ENCODE data around the gene TERB1.
A peak's percentile ranks its signal among the peaks of the same experiment; 100 is the strongest.
"Not testable (repeated sequence)": the region's sequence is repeated elsewhere in the genome, so short reads cannot be mapped to it uniquely, and the experiment has no call there.

TERB1 gene

DNA sequence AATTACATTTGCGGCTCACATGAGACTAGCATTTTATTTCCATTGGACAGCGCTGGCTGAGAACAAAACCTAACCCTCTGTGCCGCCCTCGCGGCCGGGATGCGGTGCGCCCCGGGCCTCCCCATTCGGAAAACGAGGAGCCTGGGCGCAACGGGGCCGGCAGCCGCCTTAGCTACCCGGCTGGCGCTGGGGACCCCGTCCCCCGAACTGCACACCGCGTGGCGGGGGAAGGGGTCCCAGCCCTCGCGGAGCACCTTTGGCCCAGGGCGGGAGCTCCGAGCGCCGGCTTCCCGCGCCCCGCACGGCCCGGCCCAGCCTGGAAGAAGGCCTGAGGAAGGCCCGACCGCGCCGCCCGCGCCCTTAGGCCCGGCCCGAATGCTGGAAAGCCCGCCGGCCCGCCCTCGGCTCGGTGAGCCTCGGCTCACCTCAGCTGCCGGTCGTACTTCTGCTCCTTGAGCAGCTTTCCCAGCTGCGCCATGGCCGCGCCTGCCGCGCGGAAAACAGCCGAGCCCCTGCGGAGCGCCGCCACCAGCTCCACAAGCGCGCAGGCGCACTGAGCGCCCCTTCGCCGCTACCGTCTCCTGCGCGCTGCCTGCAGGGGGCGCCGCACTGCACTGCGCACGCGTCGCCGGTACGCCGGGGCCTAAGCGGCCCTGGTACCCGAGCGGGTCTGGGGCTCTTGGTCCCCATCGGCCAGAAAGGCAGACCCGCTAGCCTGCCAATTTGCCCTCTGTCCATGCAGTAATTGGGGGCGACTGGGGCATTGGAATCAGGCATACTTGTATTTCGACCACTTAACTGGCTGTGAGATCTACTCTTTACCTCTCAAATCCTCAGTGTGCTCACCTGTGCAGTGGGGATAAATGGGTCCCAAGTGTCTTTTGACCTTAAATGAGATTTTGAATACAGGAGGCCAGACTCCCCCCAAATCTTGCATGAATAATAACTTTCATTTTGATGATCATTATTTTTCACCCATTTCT, 29.3 kb upstream of the TERB1 start, which contains the start of gene NAE1:
Gene NAE1, minus strand, starts transcription at position 555 of the 983 bp plus-strand sequence. Its CDS starts 77 bp downstream, at position 478.
- DNase-seq (ENCODE audit: low read depth, low spot score): peak; percentile 73

DNA sequence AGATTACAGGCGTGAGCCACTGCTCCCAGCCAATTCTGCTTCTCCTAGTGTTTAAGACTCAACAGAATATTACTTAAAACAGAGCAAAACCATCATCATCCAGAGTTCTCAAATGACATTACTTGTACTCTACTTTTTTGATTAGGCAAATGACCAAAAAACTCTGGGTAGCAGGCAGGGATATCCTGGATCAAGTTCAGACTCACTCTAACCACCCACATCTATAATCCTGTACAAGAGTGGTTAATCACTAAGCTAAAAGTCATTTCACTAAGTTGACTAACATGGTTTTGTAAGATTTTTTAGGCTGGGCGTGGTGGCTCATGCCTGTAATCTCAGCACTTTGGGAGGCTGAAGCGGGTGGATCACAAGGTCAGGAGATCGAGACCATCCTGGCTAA, 22.6 kb upstream of the TERB1 start:
- no peak for DNase-seq (ENCODE audit: low read depth, low spot score)

- no peak for DNase-seq (ENCODE audit: low read depth, low spot score)
Measured at GRCh38 chr16:66814734-66815133, 13.3 kb upstream of the TERB1 start.

- no peak for DNase-seq (ENCODE audit: low read depth, low spot score)
Measured at GRCh38 chr16:66811043-66811442, 9.7 kb upstream of the TERB1 start.

DNA sequence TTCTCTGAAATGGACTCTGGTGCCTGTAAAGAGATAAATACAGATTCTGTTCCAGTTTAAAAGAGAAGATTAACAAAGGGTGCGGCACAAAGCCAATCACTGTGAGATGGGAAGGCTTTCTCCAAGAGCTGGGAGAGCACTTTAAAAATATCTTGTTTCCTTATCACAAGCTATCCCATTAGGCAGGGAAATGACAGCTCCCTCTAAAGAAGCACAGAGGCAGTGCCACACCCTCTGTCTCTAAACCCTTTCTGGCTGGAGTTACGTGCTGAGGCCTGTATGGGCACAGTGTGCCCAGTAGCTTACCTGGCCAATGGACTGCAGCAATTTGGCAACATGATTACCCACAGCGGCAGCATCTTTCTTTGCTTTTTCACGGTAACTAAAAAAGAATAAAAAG, 9.0 kb upstream of the TERB1 start:
- DNase-seq (ENCODE audit: low read depth, low spot score): no peak

DNA sequence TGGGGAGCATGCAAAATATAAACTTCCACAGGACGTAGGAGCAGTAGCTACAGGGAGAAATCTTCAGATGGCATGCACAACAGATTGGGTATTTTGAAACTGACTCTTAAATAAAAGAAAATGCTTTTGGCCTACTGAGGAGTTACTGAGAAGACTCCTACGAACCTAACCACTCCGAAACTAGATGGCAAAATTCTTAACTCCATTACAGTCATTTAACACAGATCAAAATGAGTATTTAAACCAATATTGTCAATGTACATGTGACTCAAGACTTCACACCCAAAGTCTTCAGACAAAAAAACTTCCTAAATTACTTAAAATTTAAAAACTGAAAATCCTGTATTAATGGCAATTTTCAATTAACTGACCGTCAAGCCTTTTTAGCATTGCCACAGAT, 8.4 kb upstream of the TERB1 start:
- DNase-seq (ENCODE audit: low read depth, low spot score): no peak

GRCh38 chr16:66802159-66802558, 775 bp upstream of the TERB1 start:
- no peak for DNase-seq (ENCODE audit: low read depth, low spot score)

DNA sequence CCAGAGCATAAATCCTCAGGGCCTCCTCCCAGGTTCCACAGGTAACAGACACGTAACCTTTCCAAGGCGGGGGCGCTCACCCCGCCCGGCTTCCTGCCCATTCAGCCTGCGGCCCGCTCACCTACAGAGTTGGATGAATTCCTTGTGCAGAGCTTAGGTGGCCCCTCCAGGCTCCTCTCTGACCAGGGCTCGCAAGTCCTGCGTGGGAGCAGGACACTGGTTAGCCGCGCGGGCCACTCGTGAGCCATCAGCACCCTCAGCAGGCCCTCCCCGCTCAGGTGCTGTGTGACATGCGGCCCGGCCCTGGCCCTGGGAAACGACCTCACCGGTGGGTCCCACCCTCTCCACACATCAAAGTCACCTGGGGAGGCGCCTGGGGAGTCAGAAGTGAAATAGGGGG, 528 bp downstream of the TERB1 start:
- no peak for DNase-seq (ENCODE audit: low read depth, low spot score)

DNA sequence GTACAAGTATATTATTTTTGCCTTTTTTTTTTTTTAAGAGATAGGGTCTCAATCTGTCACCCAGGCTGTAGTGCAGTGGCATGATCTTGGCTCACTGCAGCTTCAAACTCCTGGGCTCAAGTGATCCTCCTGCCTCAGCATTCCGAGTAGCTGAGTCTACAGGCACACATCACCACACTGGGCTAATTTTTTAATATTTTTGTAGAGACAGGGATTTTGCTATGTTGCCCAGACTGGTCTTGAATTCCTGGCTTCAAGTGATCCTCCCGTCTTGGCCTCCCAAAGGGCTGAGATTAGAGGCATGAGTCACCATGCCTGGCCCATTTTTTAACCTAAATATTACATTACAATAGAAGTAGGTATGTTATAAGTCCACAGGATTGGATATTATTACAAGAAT, 3.2 kb downstream of the TERB1 start:
- DNase-seq (ENCODE audit: low read depth, low spot score): no peak

DNA sequence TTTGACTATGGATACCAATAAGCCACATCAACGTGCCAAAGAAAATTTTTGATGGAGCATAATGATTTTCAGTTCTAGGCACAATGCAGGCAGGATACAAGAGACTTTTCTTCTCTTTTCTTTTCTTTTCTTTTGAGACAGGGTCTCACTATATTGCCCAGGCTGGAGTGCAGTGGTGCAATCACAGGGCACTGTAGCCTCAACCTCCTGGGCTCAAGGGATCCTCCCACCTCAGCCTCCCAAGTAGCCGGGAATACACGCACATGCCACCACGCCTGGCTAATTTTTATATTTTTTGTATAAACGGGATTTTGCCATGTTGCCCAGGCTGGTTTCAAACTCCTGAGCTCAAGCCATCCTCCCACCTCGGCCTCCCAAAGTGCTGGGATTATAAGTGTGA, 7.4 kb downstream of the TERB1 start:
- DNase-seq (ENCODE audit: low read depth, low spot score): not testable (repeated sequence)

DNA sequence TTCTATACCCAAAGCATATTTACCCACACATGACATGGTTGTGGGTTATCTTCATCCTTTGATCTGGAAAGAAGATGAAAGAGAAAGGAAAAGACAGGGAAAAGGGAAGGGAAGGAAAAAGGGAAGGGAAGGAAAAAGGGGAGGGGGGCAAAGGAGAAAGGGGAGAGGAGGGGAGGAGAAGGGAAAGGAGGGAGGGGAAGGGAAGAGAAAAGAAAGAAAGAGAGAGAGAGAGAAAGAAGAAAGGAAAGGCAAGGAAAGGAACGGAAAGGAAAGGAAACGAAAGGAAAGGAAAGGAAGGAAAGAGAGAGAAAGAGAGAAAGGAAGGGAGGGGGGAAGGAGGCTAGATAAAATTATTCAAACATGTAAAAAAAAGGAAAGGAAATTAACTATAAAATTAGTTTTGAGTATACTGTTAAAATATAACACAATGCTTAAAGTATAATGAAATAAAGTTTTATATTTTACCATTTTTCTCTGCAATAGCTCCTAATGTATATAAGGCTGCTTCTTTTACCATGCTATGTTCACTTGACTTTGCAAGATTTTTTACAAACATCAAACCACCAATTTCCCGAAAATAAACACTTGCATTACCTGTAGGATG, 11.2 kb downstream of the TERB1 start:
- no peak for DNase-seq (ENCODE audit: low read depth, low spot score)

DNA sequence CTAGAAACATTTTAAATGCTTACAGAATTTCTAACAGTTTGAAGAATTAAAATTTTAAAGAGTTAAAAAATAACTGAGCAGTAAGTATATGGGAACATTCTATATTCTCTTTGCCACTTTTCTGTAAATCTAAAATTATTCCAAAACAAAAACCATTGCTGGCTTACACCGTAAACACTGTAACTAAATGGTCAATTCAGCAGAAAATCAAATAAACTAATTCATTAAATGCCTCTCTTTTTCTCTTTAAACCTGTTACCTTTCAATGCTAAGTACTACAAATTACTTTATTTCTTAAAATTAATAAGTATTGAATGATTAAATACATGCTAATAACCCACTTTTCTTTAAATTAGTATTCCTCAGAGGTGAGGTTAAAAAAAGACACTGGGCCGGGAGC, 14.0 kb downstream of the TERB1 start:
- no peak for DNase-seq (ENCODE audit: low read depth, low spot score)

GRCh38 chr16:66786551-66786950, 14.8 kb downstream of the TERB1 start:
- DNase-seq (ENCODE audit: low read depth, low spot score): no peak

DNA sequence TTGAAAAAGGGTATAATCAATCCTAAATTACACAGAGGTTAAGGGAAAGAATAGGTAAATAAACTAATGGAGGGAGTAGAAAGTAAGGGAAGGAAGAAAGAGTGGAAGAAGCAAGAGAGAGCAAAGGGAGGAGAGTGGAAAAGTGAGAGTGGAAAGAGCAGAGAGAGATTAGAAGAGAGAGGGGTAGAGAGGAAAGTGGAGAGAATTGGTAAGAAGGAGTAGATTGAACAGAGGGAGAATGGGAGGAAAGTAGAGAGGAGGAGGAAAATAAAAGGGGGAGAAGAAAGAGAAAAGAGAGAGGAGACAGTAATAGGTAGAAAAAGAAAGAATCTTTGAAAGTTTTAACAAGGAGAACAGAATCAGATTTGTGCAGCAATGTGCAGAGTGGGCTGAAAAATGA, 24.9 kb downstream of the TERB1 start:
- no peak for DNase-seq (ENCODE audit: low read depth, low spot score)

DNA sequence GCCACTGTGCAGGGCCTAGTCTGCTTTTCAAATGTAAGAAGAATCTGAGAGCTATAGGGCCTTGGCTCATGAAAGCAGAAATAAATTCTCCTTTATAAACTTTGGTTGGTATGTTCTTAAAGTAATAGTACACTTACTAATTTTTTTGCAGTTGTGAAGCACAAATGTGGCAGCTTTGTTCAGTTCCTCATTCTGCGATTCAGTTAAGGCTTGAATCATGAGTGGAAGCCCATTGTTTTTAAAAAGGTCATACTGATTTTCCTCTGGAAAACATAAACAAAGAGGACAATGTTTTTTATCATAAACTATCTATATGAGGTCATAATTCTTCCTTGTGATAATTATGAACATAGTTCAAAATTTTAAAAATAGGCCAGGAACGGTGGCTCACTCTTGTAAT, 26.4 kb downstream of the TERB1 start:
- DNase-seq (ENCODE audit: low read depth, low spot score): no peak

DNA sequence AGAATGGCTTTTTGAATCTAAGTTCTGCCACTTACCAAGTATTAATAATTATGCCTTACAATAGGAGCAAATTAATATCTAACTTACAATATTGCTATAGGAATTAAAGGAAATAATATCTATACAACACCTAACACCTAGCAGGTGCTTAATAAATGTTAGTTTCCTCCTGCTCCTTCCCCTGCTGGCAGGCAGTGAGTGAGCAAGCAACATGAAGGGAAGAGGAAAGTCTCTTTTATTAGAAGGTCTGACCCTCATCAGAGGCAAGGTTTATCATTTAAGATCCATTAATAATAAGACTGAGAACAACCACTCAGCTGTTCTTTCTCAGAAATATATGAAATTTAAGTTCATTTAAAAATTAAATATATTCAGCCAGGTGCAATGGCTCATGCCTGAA, 43.3 kb downstream of the TERB1 start:
- no peak for DNase-seq (ENCODE audit: low read depth, low spot score)

- DNase-seq (ENCODE audit: low read depth, low spot score): no peak
Measured at GRCh38 chr16:66754819-66755218, 46.6 kb downstream of the TERB1 start.

DNA sequence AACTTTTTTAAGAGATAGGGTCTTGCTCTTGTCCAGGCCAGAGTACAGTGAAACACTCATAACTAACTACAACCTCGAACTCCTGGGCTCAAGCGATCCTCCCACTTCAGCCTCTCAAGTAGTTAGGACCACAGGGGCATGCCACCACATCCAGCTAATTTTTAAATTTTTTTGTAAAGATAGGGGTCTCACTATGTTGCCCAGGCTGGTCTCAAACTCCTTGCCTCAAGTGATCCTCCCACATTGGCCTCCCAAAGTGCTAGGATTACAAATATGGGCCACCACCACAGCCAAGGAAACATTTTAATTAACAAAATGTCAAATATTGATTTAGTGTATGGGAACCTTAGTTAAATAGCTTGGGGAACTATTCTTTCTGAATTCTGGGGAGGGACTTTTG, 47.2 kb downstream of the TERB1 start:
- DNase-seq (ENCODE audit: low read depth, low spot score): no peak

DNA sequence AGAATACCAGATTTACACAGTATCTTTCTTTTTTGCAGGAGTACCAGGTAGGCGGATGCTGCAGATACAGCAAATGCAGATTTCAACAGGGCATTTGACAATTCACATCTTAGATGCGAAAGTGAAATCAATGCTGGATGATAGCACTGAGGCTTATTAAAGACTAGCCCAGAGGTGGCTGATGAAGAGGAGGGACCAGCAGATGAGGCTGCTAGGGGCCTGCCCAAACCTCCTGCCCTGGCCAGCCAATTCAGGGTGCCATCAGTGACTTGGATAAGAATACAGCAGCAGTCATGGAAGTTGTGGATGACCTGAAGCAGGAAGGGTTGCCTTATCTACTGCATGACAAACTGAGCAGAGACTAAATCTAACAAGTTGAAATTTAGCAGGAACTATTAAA, 48.4 kb downstream of the TERB1 start:
- DNase-seq (ENCODE audit: low read depth, low spot score): no peak

DNA sequence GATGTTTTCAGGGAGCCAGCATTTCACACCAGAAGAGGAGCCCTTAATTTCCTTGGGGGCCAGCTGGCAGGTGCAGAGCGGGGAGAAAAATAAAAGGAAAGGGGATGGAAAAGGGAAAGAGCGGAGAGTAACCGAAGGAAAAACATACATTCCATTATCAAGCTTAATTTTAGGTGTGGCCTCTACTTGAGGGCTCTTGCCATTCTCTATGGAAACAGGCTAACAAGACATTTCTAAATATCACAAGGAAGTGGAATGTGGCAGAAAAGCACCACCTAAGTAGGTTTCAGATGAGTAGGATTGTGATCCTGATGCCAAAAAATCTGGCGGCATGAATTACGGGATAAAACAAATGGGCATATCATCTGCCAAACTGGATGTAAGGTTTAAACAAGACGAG, 49.0 kb downstream of the TERB1 start:
- no peak for DNase-seq (ENCODE audit: low read depth, low spot score)

DNA sequence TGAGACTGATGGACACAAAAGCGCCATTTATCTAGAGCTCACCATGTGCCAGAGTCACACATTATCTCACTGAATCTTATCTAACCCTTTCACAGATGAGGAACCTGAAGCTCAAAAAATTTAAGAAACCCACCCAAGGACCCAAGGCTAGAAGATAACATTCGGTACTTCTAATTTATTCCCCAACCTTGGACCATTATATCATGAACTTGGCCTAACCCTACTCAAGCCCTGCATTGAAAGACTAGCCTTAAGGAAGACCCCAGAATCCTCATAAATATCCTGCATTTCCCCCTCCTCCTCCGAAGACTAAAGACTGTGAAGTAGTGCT, 49.4 kb downstream of the TERB1 start:
- DNase-seq (ENCODE audit: low read depth, low spot score): no peak

- no peak for DNase-seq (ENCODE audit: low read depth, low spot score)
Measured at GRCh38 chr16:66751303-66751991, 49.9 kb downstream of the TERB1 start, which contains the start of gene DYNC1LI2. TSS of gene DYNC1LI2 (minus strand) at chr16:66751609. CDS start at chr16:66751591, 18 bp downstream.

- DNase-seq (ENCODE audit: low read depth, low spot score): no peak
Measured at GRCh38 chr16:66751053-66751302, 50.4 kb downstream of the TERB1 start.
